Measurements from ENCODE around the gene TRAFD1. TPM values are rescaled to one million over a fixed set of nuclear protein-coding genes. Genes with fewer than 3 reads are reported as not detected.
"Not testable (repeated sequence)": the region's sequence is repeated elsewhere in the genome, so short reads cannot be mapped to it uniquely, and the experiment has no call there.

The TRAFD1 gene
- total RNA-seq, 1 experiment from 2014 or later = 25.5 TPM

DNA sequence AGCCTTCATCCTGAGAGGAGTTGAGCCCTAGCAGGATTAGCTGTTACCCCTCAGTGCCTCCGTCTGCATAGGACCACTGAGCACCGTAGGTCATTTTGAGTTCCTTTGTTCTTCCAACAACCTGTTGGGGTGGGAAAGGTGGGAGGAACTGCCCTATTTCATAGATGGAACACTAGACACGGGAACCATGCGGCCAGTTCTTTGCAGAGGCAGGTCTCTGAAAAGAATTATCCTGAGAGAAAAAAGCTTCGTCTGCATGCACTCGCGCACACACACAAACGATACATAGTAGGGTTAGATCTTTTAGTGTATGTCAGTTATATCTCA is 28.5 kb downstream of the TRAFD1 start:
- Histone ChIP-seq H3K27ac (ENCODE audit: low read depth, low read length) (no peak overlapping the region), H3K4me3 (replicated peaks in 1 of 2; ENCODE audit: low read depth in 1 of 2, low read length in 2 of 2) (no peak overlapping the region), H3K4me2 (ENCODE audit: low read length) (no peak overlapping the region), H3K9ac (ENCODE audit: low read length) (no peak overlapping the region), H4K20me1 (ENCODE audit: insufficient read depth) (no peaks in the 10 kb centered on the region), H3K79me2 (ENCODE audit: insufficient read depth, low read length) (no peaks in the 10 kb centered on the region), H3K36me3 (ENCODE audit: control insufficient read depth in 1 of 2, insufficient read depth in 2 of 2, low read length in 2 of 2) (peaks cover 20 to 34% of the 10 kb centered on the region in 2 experiments), H2AFZ (ENCODE audit: low read depth, low read length, poor library complexity, severe bottlenecking) (no peak overlapping the region), H3K4me1 (ENCODE audit: control insufficient read depth in 1 of 2, insufficient read depth in 2 of 2, low read length in 2 of 2) (peaks cover 0 to 8% of the 10 kb centered on the region in 2 experiments; a peak in 1 of 4 replicates), H3K27me3 (ENCODE audit: insufficient read depth, low read length) (no peaks in the 10 kb centered on the region), H3K9me2 (ENCODE audit: insufficient read depth) (no peaks in the 10 kb centered on the region), H3K9me3 (ENCODE audit: control insufficient read depth in 1 of 2, insufficient read depth in 1 of 2, low read depth in 1 of 2, low read length in 2 of 2) (no peaks in the 10 kb centered on the region)
- no peak for TF ChIP-seq ELF1 (IDR thresholded peaks at IDR 0.05; ENCODE audit: borderline replicate concordance, low read depth)
- TF ChIP-seq EGR1 (IDR thresholded peaks at IDR 0.05; ENCODE audit: low read depth) = no peak
- no peak for TF ChIP-seq SIN3A (IDR thresholded peaks at IDR 0.05; ENCODE audit: low read depth)
- RAD21 ChIA-PET (ENCODE audit: low non-redundant PET in 1 of 2, low total read pairs in 2 of 2, uncharacterized antibody in 2 of 2, unreplicated experiment in 2 of 2) = no interaction called here
- DNase-seq (ENCODE audit: low read depth, low spot score) = no peak
- CTCF ChIA-PET = no interaction called here
- POLR2A ChIA-PET = no interaction called here
- no TSS peak for BruUV-seq (replicated peaks)
- no peak for ATAC-seq
- intact Hi-C loops (cut with micrococcal nuclease) = no loop called here

DNA sequence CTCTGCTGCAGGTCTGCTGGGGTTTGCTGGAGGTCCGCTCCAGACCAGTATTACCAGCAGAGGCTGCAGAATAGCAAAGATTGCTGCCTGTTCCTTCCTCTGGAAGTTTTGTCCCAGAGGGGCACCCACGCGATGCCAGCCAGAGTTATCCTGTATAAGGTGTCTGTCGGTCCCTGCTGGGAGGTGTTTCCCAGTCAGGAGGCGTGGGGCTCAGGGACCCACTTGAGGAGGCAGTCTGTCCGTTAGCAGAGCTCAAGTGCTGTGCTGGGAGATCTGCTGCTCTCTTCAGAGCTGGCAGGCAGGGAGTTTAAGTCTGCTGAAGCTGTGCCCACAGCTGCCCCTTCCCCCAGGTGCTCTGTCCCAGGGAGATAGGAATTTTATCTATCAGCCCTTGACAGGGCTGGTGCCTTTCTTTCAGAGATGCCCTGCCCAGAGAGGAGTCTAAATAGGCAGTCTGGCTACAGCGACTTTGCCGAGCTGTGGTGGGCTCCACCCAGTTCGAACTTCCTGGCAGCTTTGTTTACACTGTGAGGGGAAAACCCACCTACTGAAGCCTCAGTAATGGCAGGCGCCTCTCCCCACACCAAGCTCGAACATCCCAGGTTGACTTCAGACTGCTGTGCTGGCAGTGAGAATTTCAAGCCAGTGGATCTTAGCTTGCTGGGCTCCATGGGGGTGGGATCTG is 33.2 kb downstream of the TRAFD1 start:
- POLR2A ChIA-PET; H3K9me2 ChIP-seq (ENCODE audit: insufficient read depth); H2AFZ ChIP-seq (ENCODE audit: low read depth, low read length, poor library complexity, severe bottlenecking); H3K27me3 ChIP-seq (ENCODE audit: insufficient read depth, low read length); H3K9ac ChIP-seq (ENCODE audit: low read length); intact Hi-C loops (cut with micrococcal nuclease); ATAC-seq; H3K4me3 ChIP-seq (replicated peaks in 1 of 2; ENCODE audit: low read depth in 1 of 2, low read length in 2 of 2); BruUV-seq (replicated peaks); H3K4me1 ChIP-seq (ENCODE audit: control insufficient read depth in 1 of 2, insufficient read depth in 2 of 2, low read length in 2 of 2); CTCF ChIA-PET; H3K9me3 ChIP-seq (ENCODE audit: control insufficient read depth in 1 of 2, insufficient read depth in 1 of 2, low read depth in 1 of 2, low read length in 2 of 2); H4K20me1 ChIP-seq (ENCODE audit: insufficient read depth); RAD21 ChIA-PET (ENCODE audit: low non-redundant PET in 1 of 2, low total read pairs in 2 of 2, uncharacterized antibody in 2 of 2, unreplicated experiment in 2 of 2); H3K27ac ChIP-seq (ENCODE audit: low read depth, low read length); H3K4me2 ChIP-seq (ENCODE audit: low read length); H3K79me2 ChIP-seq (ENCODE audit: insufficient read depth, low read length); H3K36me3 ChIP-seq (ENCODE audit: control insufficient read depth in 1 of 2, insufficient read depth in 2 of 2, low read length in 2 of 2); DNase-seq (ENCODE audit: low read depth, low spot score): not testable (repeated sequence)

DNA sequence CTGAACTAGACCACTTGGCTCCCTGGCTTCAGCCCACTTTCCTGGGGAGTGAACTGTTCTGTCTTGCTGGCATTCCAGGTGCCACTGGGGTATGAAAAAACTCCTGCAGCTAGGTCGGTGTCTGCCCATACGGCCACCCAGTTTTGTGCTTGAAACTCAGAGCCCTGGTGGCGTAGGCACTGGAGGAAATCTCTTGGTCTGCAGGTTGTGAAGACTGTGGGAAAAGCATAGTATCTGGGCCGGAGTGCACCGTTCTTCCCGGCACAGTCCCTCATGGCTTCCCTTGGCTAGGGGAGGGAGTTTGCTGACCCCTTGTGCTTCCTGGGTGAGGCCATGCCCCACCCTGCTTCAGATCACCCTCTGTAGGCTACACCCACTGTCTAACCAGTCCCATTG is 33.8 kb downstream of the TRAFD1 start:
- DNase-seq (ENCODE audit: low read depth, low spot score) (no peak), ATAC-seq (no peak)
- ChIA-PET CTCF (no interaction called here), RAD21 (ENCODE audit: low non-redundant PET in 1 of 2, low total read pairs in 2 of 2, uncharacterized antibody in 2 of 2, unreplicated experiment in 2 of 2) (no interaction called here), POLR2A (no interaction called here)
- Histone ChIP-seq H3K27me3 (ENCODE audit: insufficient read depth, low read length) (no peaks in the 10 kb centered on the region), H3K4me3 (replicated peaks in 1 of 2; ENCODE audit: low read depth in 1 of 2, low read length in 2 of 2) (no peak overlapping the region), H3K27ac (ENCODE audit: low read depth, low read length) (no peak overlapping the region), H3K9me3 (ENCODE audit: control insufficient read depth in 1 of 2, insufficient read depth in 1 of 2, low read depth in 1 of 2, low read length in 2 of 2) (no peaks in the 10 kb centered on the region), H3K36me3 (ENCODE audit: control insufficient read depth in 1 of 2, insufficient read depth in 2 of 2, low read length in 2 of 2) (peaks cover 0 to 9% of the 10 kb centered on the region in 2 experiments; a peak in 2 of 4 replicates), H2AFZ (ENCODE audit: low read depth, low read length, poor library complexity, severe bottlenecking) (no peak overlapping the region), H3K9ac (ENCODE audit: low read length) (no peak overlapping the region), H3K9me2 (ENCODE audit: insufficient read depth) (no peaks in the 10 kb centered on the region), H3K4me2 (ENCODE audit: low read length) (no peak overlapping the region), H3K79me2 (ENCODE audit: insufficient read depth, low read length) (no peaks in the 10 kb centered on the region), H4K20me1 (ENCODE audit: insufficient read depth) (no peaks in the 10 kb centered on the region), H3K4me1 (ENCODE audit: control insufficient read depth in 1 of 2, insufficient read depth in 2 of 2, low read length in 2 of 2) (no peaks in the 10 kb centered on the region)
- TF ChIP-seq RAD21 (IDR thresholded peaks at IDR 0.05; ENCODE audit: low read depth) (no peak), ZNF274 (IDR thresholded peaks at IDR 0.05; ENCODE audit: low read depth, low read length) (no peak)
- intact Hi-C loops (cut with micrococcal nuclease) = no loop called here
- no TSS peak for BruUV-seq (replicated peaks)

Measured in HCT116 (cell line).